IPS DF 6.9 (cell line): ENCODE results near the gene ARHGDIA.

ENCODE experiments used
- DNase-seq: peaks from one replicate; pipeline ENCODE4 v3.0.0-alpha.2; 2013; ENCODE audit warnings: low read depth, low spot score
- H3K27ac ChIP-seq: one replicate; pipeline ENCODE4 v1.5.1; 2013; ENCODE audit warnings: low read length, control low read depth
- H3K27me3 ChIP-seq: 2 replicates; pipeline ENCODE4 v1.6.1; 2013; ENCODE audit warnings: mild to moderate bottlenecking, low read length; ENCODE audit not compliant: control insufficient read depth, insufficient read depth
- H3K36me3 ChIP-seq: 2 replicates; pipeline ENCODE4 v1.6.1; 2013; ENCODE audit warnings: low read length; ENCODE audit not compliant: control insufficient read depth, insufficient read depth
- H3K4me1 ChIP-seq: 2 replicates; pipeline ENCODE4 v1.6.1; 2013; ENCODE audit warnings: low read length; ENCODE audit not compliant: control insufficient read depth, insufficient read depth
- H3K4me3 ChIP-seq: 2 replicates; pipeline ENCODE4 v1.5.1; 2013; ENCODE audit warnings: mild to moderate bottlenecking, low read length
- H3K9me3 ChIP-seq: 2 replicates; pipeline ENCODE4 v1.6.1; 2013; ENCODE audit warnings: low read length, inconsistent platforms; ENCODE audit not compliant: control insufficient read depth, insufficient read depth
- WGBS: extraction: QIAGEN DNeasy Blood & Tissue Kit; methylation state at CpG from one replicate; pipeline ENCODE4 v1.1.7; 2013; ENCODE audit warnings: mixed read lengths, missing lambda C conversion rate; ENCODE audit not compliant: insufficient read length, insufficient coverage; 5-methylcytosine and 5-hydroxymethylcytosine counted together

Gene ARHGDIA

DNA sequence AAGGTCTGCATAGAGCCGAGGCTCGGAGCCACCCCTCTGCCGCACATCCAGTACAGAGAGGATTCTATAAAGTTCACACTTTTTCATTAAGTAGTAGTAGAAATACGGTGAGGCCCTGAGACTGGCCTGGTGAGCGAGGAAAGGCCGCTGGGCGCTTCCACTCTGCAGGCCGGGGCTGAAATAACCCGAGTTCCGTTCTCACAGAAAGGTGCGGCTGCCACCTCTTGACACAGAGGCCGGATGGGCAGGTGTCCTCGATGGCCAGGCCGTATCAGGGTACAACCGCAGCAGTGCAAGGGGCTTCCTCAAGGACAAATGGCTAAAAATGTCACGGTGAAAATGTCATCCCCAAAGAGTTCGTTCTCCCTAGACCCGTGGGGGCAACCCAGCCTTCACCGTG lies 40.8 kb upstream of the ARHGDIA start:
- H3K4me1 ChIP-seq: peaks cover 6% of the 10 kb centered on the region
- H3K27me3 ChIP-seq: no peaks in the 10 kb centered on the region
- H3K4me3 ChIP-seq: no peak overlapping the region; the same call in 1 of the 2 replicates
- no peak overlapping the region for H3K27ac ChIP-seq
- peaks cover 39% of the 10 kb centered on the region for H3K36me3 ChIP-seq
- no CpG with 5 or more reads among the region's 19 CpGs for WGBS
- DNase-seq: no peak
- no peaks in the 10 kb centered on the region for H3K9me3 ChIP-seq

DNA sequence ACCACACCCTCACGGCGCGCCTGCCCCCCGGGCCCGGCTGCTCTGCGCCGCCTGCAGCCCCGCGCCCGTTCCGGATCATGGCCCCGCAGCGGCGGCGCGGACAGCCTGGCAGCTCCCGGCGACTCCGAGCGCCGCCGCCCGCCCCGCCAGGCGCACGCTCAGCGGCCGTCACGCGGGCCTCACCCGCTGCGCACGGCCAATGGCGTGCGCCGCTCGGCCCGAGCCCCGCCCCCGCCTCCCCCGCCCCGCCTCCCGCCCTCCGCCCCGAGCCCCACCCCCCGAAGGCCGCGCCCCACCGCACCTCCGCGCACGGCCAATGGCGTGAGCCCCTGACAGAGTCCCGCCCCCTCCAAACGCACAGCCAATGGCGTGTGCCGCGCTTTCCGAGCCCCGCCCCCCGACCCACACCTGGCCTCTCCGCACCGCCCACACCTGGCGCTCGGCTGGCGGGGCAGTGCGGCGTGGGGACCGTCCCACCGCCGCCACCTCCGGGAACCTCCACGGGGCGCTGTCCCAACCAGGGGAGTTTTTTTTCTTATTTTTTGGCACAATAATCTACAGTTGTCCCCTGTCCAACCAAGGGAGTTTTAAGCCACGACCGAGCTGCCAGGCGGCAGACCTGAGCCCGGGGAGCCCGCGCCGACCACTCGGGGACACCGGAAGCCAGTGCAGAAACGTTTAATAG lies 40.3 kb upstream of the ARHGDIA start, which contains the start of gene PCYT2:
Gene PCYT2, minus strand, starts transcription at position 123 of the 685 bp plus-strand sequence. Its CDS starts 44 bp downstream, at position 79.
- Histone ChIP-seq H3K9me3 (no peaks in the 10 kb centered on the region), H3K27me3 (no peaks in the 10 kb centered on the region), H3K27ac (no peak within 1 kb of the TSS), H3K4me1 (peaks cover 5% of the 10 kb centered on the region), H3K4me3 (peak within 1 kb of the TSS; percentile 80), H3K36me3 (peaks cover 39% of the 10 kb centered on the region)
- no CpG with 5 or more reads among the region's 84 CpGs for WGBS
- no peak for DNase-seq

DNA sequence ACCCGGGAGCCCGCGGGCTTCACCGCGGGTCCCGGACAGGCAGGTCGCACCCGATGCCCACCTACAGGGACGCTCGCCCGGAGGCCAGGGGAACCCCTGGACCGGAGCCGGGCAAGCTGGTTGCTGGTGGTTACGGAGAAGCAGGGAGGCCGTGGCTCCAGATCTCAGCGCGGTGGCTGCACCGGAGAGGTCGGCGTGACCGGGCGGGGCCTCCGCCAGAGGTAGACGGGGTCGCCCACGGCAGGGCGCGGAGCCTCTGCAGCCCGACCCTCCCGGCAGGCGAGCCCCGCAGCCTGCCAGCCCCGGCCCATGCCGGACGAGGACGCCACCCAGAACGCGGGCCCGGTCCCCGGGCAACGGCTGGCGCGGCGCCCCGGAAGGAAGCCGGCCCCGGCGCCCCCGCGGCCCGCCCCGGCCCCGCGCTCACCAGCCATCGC lies 39.7 kb upstream of the ARHGDIA start:
- H3K36me3 ChIP-seq: peaks cover 39% of the 10 kb centered on the region
- no CpG with 5 or more reads among the region's 55 CpGs for WGBS
- DNase-seq: no peak
- no peaks in the 10 kb centered on the region for H3K9me3 ChIP-seq
- peaks cover 5% of the 10 kb centered on the region for H3K4me1 ChIP-seq
- H3K27me3 ChIP-seq: no peaks in the 10 kb centered on the region
- H3K27ac ChIP-seq: no peak overlapping the region
- H3K4me3 ChIP-seq: peak overlapping the region; percentile 80

DNA sequence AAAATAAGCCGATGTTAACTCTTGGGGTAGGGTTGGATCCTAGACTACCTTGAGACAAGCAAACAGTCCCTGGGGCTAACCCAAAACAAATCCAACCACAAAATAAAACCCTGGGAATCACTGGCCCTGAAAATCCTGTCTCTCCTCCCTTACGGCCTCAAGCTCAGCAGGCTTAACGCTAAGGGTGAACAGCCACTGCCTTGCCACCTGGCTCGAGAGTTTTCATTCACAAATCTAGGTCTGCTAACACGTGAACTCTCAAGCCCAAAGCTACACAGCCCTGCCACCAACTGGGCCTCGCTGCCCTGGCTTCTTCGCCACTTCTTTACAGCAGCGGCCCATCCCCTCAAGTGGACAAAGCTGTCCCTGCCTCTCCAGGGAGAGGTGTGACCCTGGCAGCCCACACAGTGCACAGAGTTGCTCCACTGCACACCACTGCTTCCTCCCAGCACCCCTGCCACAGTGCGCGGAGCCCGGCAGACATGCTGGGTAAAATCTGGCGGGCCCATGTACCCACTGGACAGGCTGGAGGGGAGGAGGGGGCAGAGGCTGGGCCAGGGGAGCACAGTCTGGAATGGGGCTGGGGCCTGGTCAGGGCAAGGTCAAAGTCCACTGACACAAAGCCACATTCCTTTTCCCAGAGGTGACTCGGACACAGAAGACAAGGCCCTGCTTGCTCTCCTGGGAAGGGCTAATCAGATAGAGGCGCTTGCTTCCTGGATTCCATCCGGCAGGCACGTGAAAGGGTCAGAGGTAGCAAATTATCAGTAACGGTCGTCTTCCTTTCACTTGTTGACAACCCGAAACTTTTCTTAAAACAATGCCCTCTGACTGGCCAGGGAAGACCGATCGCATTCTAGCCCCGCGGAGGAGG lies 39.1 kb upstream of the ARHGDIA start:
- no CpG with 5 or more reads among the region's 23 CpGs for WGBS
- DNase-seq: no peak

DNA sequence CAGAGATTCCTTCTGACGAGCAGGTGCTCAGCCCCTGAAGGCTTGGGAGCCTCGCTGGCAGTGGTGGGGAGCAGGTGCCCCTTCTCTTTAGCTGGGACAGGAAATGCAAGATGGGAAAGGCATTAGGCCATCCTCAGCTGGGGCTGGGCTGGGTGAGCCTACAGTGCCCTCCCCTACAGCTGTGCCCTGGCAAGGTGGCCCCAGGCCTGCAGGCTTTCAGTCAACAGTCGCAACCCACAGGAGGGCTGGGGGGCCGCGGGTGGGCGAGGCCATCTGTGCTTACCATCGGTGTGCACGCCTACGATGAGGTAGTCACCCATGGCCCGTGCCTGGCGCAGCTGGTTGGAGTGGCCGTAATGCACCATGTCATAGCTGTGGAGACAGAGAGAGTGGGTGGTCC lies 38.1 kb upstream of the ARHGDIA start:
- Histone ChIP-seq H3K9me3 (no peaks in the 10 kb centered on the region), H3K36me3 (peaks cover 29% of the 10 kb centered on the region), H3K4me3 (no peak overlapping the region), H3K4me1 (peaks cover 5% of the 10 kb centered on the region), H3K27me3 (no peaks in the 10 kb centered on the region), H3K27ac (no peak overlapping the region)
- WGBS: no CpG with 5 or more reads among the region's 12 CpGs
- no peak for DNase-seq

More for the DNA sequence above, 39.1 kb upstream of the ARHGDIA start:
- Histone ChIP-seq H3K36me3 (peaks cover 36% of the 10 kb centered on the region), H3K27ac (no peak overlapping the region), H3K4me3 (peak overlapping the region; percentile 80), H3K9me3 (no peaks in the 10 kb centered on the region), H3K4me1 (peaks cover 5% of the 10 kb centered on the region), H3K27me3 (no peaks in the 10 kb centered on the region)

DNA sequence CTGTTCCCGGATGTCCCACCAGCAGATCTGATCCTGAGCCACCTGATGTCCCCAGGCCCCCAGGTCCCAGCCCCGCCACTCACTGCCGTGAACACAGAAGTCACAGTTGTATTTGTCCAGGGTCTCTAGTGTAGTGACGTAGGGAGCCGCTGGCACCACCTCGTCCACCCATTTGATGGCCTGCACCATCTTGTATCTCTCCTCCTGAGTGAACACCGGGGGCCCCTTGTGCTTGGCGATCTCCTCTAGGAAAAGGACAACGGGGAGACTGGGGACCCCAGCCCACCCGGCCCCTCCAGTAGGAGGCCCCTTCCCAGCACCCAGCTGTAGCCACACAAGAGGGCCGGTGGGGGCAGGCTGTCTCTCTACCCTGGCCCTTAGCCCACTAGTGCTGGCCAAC lies 37.7 kb upstream of the ARHGDIA start:
- Histone ChIP-seq H3K4me3 (no peak overlapping the region), H3K27ac (no peak overlapping the region), H3K36me3 (peaks cover 25% of the 10 kb centered on the region), H3K27me3 (no peaks in the 10 kb centered on the region), H3K4me1 (peaks cover 5% of the 10 kb centered on the region), H3K9me3 (no peaks in the 10 kb centered on the region)
- no peak for DNase-seq
- no CpG with 5 or more reads among the region's 11 CpGs for WGBS

DNA sequence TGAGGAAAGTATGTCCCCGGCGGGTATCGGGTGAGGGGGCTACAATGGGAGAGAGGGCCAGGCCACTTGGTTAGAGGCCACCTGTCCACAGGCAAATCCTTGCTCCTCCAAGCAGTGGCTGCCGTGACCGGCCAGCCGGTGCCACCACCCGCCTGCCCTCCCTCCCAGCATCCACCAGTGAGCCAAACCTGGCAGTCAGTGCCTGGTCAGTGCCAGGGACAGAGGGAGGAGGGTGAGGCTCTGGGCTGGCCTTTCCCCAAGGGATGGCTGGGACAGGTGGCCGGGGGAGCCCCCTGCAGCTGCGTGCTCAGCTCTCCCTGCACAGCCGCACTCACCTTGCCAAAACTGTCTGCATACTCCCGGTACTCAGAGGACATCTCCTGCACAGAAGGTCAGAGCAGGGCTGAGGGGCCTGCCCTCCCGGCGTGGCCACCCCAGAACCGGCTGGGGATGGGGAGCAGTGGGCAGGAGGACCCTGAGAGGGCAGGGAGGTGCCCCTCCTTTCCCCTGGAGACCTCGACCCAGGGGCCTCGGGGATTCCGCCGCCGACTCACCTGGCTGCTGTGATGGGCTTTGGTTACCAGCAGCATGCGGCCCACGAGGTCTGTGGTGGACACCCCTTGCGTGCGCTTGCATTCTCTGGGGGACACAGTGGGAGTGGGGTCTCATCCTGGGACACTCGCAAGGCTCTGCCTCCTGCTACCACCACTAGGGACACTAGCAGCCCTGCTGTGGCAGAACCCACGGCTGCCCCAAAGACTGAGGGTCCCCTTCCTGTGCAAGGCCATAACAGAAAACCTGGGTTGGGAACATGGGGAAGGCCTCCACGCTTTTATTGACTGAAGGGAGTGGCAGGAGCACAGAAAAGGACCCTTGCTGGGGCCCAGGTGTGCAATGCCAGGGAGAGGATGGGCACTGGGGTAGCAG lies 36.3 kb upstream of the ARHGDIA start:
- DNase-seq: no peak
- H3K4me3 ChIP-seq: no peak overlapping the region
- H3K27me3 ChIP-seq: no peaks in the 10 kb centered on the region
- no peaks in the 10 kb centered on the region for H3K9me3 ChIP-seq
- peaks cover 6% of the 10 kb centered on the region for H3K4me1 ChIP-seq
- peaks cover 19% of the 10 kb centered on the region for H3K36me3 ChIP-seq
- H3K27ac ChIP-seq: no peak overlapping the region
- WGBS: no CpG with 5 or more reads among the region's 26 CpGs

DNA sequence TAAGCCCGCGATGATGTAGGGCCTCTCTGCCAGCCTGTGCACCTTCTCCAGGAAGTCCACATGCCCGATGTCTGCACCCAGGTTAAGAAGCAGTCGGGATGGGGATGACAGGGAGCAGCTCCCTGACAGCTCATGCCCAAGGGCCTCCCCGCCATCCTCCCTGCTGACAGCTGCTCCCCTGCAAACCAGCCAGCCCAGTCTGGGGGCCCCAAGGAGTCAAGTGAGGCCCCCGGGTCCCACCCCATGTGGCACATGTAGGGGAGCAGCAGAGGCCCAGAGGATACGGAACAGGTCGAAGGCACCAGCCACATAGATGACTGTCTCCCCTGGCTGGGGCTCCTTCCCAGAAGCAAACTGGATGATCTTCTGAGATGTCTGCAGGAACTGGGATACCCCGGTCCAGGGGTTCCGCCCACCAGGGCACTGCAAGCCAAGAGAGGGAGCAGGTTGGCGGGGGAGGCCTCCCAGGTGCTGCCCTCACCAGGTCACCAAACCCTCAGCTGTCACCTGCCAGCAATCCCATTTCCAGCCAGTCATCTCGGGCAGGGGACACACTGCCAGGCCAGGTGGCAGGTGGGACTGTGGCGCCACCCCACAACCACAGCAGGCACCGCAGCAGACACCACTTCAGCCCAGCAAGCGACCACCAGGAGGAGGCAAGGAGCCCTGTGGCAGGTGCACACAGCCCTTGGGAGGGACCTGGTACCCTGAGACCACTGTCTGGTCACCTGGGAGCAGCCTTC lies 35.5 kb upstream of the ARHGDIA start:
- Histone ChIP-seq H3K27ac (no peak overlapping the region), H3K4me1 (peaks cover 8% of the 10 kb centered on the region), H3K9me3 (no peaks in the 10 kb centered on the region), H3K4me3 (no peak overlapping the region), H3K27me3 (no peaks in the 10 kb centered on the region), H3K36me3 (peaks cover 16% of the 10 kb centered on the region)
- WGBS: no CpG with 5 or more reads among the region's 15 CpGs
- no peak for DNase-seq

DNA sequence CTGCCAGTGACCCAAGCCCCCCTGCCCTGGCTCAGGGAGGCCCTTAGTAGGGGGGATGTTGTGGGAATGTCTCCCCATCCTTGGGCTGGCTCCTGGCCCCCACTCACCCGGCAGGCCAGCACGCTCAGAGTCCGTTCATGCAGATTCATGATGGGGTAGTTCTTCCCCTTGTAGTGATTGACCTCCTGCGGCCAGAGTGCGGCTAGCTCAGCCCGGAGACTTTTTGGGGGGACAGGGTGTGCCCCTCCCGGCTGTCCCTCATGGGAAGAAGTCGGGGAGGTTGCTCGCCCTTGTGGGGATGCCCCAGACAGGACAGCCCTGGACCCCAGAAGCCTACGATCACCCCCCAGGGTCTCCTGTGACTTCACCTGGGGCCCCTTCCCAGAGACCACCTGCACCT lies 34.9 kb upstream of the ARHGDIA start:
- no peak overlapping the region for H3K4me3 ChIP-seq
- peaks cover 5% of the 10 kb centered on the region; the same call in 1 of the 2 replicates for H3K27me3 ChIP-seq
- no peak for DNase-seq
- peaks cover 8% of the 10 kb centered on the region for H3K4me1 ChIP-seq
- no CpG with 5 or more reads among the region's 10 CpGs for WGBS
- no peak overlapping the region for H3K27ac ChIP-seq
- H3K36me3 ChIP-seq: peaks cover 16% of the 10 kb centered on the region
- no peaks in the 10 kb centered on the region for H3K9me3 ChIP-seq
